ENCODE data around the gene SYN1.

GRCh38 chrX:47597222-47597621 is 22.4 kb downstream of the SYN1 start:
- TF ChIP-seq CTCF (IDR thresholded peaks at IDR 0.05; ENCODE audit: low read depth, low read length) (no peak), EZH2phosphoT487 (IDR thresholded peaks at IDR 0.05; ENCODE audit: low read depth) (no peak)
